Measurements from ENCODE around the gene GAK. TPM values are rescaled to one million over a fixed set of nuclear protein-coding genes. Genes with fewer than 3 reads are reported as not detected.

GAK gene
- total and polyA plus RNA-seq, 2 of the 13 experiments (the other 11 are each of a cell fraction or from before 2014, with no cell fraction given): 17.5 to 44.3 TPM

DNA sequence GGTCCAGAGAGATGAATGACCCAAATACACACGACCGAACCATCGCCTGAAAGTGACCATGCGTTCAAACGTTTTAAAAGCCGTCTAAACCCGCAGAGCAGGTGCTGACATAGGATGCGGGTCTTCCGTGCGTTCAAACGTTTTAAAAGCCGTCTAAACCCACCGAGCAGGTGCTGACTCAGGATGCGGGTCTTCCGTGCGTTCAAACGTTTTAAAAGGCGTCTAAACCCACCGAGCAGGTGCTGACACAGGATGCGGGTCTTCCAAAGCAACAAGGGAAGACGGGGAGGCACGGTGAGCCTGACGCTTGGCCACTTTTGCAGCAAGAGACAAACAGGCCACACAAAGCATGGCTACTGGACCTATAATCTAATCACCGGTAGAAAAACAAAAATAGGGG, 47.2 kb downstream of the GAK start:
- Histone ChIP-seq H3K27me3 (ENCODE audit: control insufficient read depth in 1 of 2, insufficient read depth in 2 of 2, low read length in 2 of 2) (no peaks in the 10 kb centered on the region), H3K9me3 (ENCODE audit: low read length) (no peaks in the 10 kb centered on the region), H3K4me2 (ENCODE audit: low read depth, low read length) (no peak overlapping the region), H3K79me2 (ENCODE audit: insufficient read depth, low read length) (no peaks in the 10 kb centered on the region), H3K9ac (ENCODE audit: insufficient read depth, low read depth, low read length) (no peak overlapping the region), H3K4me3 (replicated peaks in 1 of 3; ENCODE audit: insufficient read depth in 1 of 3, low read depth in 2 of 3, low read length in 3 of 3) (no peak overlapping the region), H3K4me1 (ENCODE audit: insufficient read depth, low read length) (no peaks in the 10 kb centered on the region), H3K27ac (ENCODE audit: extremely low read length, insufficient read depth, low read length) (no peak overlapping the region), H3K36me3 (replicated peaks in 1 of 2; ENCODE audit: control insufficient read depth in 1 of 2, insufficient read depth in 2 of 2, low read length in 2 of 2) (peaks cover 14 to 31% of the 10 kb centered on the region in 2 experiments; a peak in 2 of 5 replicates), H2AFZ (ENCODE audit: low read length) (no peak overlapping the region), H4K20me1 (ENCODE audit: insufficient read depth, low read length) (no peaks in the 10 kb centered on the region)
- in situ Hi-C loops (cut with HindIII; ENCODE audit: extremely low pct_ligation_motif_present, low pct_unique_long_range_greater_than_20kb) (no loop called here), intact Hi-C loops (cut with micrococcal nuclease; ENCODE audit: unreplicated experiment) (no loop called here)
- no peak for ATAC-seq
- DNase-seq (ENCODE audit: low spot score): no peak
- BruUV-seq (replicated peaks): no TSS peak
- CTCF ChIA-PET (ENCODE audit: low intra/inter-chr PET ratio, low total read pairs): no interaction called here
- POLR2A ChIA-PET: no interaction called here
- 93% methylated on average over 24 of the region's 24 CpGs for WGBS (ENCODE audit: low lambda C conversion rate)
- no peak for FAIRE-seq
- no peak for TF ChIP-seq SKI (IDR thresholded peaks at IDR 0.05; ENCODE audit: partially characterized antibody)
- TF ChIP-seq, protein P1, sequence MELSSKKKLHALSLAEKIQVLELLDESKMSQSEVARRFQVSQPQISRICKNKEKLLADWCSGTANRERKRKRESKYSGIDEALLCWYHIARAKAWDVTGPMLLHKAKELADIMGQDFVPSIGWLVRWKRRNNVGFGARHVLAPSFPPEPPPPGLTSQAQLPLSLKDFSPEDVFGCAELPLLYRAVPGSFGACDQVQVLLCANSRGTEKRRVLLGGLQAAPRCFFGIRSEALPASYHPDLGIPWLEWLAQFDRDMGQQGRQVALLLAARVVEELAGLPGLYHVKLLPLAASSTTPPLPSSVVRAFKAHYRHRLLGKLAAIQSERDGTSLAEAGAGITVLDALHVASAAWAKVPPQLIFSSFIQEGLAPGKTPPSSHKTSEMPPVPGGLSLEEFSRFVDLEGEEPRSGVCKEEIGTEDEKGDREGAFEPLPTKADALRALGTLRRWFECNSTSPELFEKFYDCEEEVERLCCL (CRISPR knock-in tag; IDR thresholded peaks at IDR 0.05; ENCODE audit: borderline replicate concordance): no peak
- TF ChIP-seq REXO4 (CRISPR knock-in tag; IDR thresholded peaks at IDR 0.05; ENCODE audit: borderline replicate concordance): no peak
- no peak for TF ChIP-seq HNRNPUL1 (IDR thresholded peaks at IDR 0.05; ENCODE audit: low read depth, low read length)
- no peak for TF ChIP-seq ZNF563 (CRISPR knock-in tag; IDR thresholded peaks at IDR 0.05)
- no peak for TF ChIP-seq FOXP1 (IDR thresholded peaks at IDR 0.05)
- no peak for TF ChIP-seq FOXP1 (CRISPR knock-in tag; IDR thresholded peaks at IDR 0.05)
- no peak for TF ChIP-seq ZSCAN21 (CRISPR knock-in tag; IDR thresholded peaks at IDR 0.05; ENCODE audit: borderline replicate concordance)
- TF ChIP-seq PHF21A (CRISPR knock-in tag; IDR thresholded peaks at IDR 0.05): no peak
- TF ChIP-seq PLRG1 (conservative IDR thresholded peaks at IDR 0.05): no peak
- TF ChIP-seq, protein P2, sequence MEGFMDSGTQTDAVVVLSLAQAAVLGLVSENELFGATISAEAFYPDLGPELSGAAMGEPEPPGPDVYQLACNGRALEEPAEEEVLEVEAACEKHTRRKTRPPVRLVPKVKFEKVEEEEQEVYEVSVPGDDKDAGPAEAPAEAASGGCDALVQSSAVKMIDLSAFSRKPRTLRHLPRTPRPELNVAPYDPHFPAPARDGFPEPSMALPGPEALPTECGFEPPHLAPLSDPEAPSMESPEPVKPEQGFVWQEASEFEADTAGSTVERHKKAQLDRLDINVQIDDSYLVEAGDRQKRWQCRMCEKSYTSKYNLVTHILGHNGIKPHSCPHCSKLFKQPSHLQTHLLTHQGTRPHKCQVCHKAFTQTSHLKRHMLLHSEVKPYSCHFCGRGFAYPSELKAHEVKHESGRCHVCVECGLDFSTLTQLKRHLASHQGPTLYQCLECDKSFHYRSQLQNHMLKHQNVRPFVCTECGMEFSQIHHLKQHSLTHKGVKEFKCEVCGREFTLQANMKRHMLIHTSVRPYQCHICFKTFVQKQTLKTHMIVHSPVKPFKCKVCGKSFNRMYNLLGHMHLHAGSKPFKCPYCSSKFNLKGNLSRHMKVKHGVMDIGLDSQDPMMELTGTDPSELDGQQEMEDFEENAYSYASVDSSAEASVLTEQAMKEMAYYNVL (CRISPR knock-in tag; IDR thresholded peaks at IDR 0.05; ENCODE audit: borderline replicate concordance): no peak
- TF ChIP-seq ZNF33B (CRISPR knock-in tag; IDR thresholded peaks at IDR 0.05): no peak
- TF ChIP-seq, protein P3, sequence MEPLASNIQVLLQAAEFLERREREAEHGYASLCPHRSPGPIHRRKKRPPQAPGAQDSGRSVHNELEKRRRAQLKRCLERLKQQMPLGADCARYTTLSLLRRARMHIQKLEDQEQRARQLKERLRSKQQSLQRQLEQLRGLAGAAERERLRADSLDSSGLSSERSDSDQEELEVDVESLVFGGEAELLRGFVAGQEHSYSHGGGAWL (CRISPR knock-in tag; IDR thresholded peaks at IDR 0.05): no peak
- TF ChIP-seq SMC3 (IDR thresholded peaks at IDR 0.05; ENCODE audit: low read length): no peak
- TF ChIP-seq, protein P4, sequence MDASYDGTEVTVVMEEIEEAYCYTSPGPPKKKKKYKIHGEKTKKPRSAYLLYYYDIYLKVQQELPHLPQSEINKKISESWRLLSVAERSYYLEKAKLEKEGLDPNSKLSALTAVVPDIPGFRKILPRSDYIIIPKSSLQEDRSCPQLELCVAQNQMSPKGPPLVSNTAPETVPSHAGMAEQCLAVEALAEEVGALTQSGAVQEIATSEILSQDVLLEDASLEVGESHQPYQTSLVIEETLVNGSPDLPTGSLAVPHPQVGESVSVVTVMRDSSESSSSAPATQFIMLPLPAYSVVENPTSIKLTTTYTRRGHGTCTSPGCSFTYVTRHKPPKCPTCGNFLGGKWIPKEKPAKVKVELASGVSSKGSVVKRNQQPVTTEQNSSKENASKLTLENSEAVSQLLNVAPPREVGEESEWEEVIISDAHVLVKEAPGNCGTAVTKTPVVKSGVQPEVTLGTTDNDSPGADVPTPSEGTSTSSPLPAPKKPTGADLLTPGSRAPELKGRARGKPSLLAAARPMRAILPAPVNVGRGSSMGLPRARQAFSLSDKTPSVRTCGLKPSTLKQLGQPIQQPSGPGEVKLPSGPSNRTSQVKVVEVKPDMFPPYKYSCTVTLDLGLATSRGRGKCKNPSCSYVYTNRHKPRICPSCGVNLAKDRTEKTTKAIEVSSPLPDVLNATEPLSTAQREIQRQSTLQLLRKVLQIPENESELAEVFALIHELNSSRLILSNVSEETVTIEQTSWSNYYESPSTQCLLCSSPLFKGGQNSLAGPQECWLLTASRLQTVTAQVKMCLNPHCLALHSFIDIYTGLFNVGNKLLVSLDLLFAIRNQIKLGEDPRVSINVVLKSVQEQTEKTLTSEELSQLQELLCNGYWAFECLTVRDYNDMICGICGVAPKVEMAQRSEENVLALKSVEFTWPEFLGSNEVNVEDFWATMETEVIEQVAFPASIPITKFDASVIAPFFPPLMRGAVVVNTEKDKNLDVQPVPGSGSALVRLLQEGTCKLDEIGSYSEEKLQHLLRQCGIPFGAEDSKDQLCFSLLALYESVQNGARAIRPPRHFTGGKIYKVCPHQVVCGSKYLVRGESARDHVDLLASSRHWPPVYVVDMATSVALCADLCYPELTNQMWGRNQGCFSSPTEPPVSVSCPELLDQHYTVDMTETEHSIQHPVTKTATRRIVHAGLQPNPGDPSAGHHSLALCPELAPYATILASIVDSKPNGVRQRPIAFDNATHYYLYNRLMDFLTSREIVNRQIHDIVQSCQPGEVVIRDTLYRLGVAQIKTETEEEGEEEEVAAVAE (CRISPR knock-in tag; IDR thresholded peaks at IDR 0.05; ENCODE audit: borderline replicate concordance): no peak
- no peak for TF ChIP-seq ASH2L (IDR thresholded peaks at IDR 0.05; ENCODE audit: insufficient read length, low read depth, low read length)
- TF ChIP-seq HOXA9 (CRISPR knock-in tag; IDR thresholded peaks at IDR 0.05; ENCODE audit: borderline replicate concordance): no peak
- TF ChIP-seq SPEN (CRISPR knock-in tag; IDR thresholded peaks at IDR 0.05; ENCODE audit: low read depth): no peak
- TF ChIP-seq JDP2 (CRISPR knock-in tag; IDR thresholded peaks at IDR 0.05; ENCODE audit: borderline replicate concordance): no peak
